OCI-LY3 (cell line): ENCODE data around the gene CEACAM18.

ENCODE experiments used
- CTCF ChIP-seq: fragments of 200-600, 300-600 bp; sonication (generic); IDR thresholded peaks from 2 replicates; pipeline ENCODE4 v1.5.1; 2014; ENCODE audit warnings: antibody characterized with exemption, low read length, low read depth
- EZH2phosphoT487 ChIP-seq: fragments of 200-600 bp; shearing (Covaris generic); IDR thresholded peaks from 2 replicates; pipeline ENCODE4 v1.6.1; 2018; ENCODE audit warnings: antibody characterized with exemption, mixed run types, low read depth

GRCh38 chr19:51440052-51440451 is 38.3 kb upstream of the CEACAM18 start:
- no peak for TF ChIP-seq CTCF
- TF ChIP-seq EZH2phosphoT487: no peak
